GM19397 (cell line): ENCODE measurements around the gene CHIT1.

Experiments used
- ATAC-seq: cut with Tn5 transposase; IDR thresholded peaks from one replicate; pipeline ENCODE4 v1.9.1; 2021; ENCODE audit warnings: mild to moderate bottlenecking, moderate library complexity; ENCODE audit not compliant: unreplicated experiment

Gene CHIT1

GRCh38 chr1:203196371-203196770 lies 33.1 kb downstream of the CHIT1 start:
- ATAC-seq = no peak

DNA sequence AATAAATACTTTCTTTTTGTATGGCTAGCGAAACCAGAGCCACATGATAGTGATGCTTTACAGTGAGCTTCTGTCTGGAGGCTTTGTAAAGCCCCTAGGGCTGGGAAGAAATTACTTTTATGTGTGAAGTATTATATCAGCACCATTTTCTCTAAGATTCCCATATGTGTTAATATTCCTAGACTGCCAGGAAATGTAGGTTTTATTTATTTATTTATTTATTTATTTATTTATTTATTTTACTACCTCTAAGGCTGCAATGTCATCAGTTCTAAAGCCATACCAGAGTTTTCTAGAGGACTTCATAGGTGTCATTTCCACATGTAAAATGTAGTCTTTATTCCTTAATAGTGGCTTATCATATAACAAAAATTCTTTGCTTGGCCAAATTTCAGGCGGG lies 38.5 kb downstream of the CHIT1 start:
- ATAC-seq = no peak

GRCh38 chr1:203189951-203190352 lies 39.5 kb downstream of the CHIT1 start:
- ATAC-seq = no peak

- no peak for ATAC-seq
These were observed 40.7 kb downstream of the CHIT1 start for GRCh38 chr1:203188686-203189232.

DNA sequence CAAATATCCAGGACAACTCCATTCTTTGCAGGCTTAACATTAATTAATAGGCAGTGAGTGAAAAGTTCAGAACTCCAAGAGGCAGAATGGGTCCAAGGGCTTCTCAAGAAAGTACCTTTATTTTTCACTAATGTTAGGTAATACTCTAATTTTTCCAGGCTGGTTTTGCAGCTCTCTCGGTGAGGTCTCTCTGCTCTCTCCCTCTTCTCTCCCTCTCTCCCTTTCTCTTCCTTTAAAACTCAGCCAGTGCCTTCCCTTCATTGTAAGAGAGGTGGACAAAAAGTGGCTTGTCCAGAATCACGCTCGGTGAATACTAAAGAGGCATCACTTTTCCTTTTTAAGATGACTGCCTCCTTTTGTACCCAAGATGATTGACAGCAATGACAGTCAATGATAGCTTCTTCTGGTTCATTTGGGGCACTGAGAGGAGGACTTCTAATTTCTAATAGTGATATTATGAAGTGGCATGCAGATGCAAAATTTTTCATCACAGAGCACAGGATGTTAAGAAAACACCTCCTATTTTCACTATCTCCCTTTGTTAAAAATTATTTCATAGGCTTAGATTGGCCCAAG lies 41.7 kb downstream of the CHIT1 start:
- ATAC-seq = no peak

DNA sequence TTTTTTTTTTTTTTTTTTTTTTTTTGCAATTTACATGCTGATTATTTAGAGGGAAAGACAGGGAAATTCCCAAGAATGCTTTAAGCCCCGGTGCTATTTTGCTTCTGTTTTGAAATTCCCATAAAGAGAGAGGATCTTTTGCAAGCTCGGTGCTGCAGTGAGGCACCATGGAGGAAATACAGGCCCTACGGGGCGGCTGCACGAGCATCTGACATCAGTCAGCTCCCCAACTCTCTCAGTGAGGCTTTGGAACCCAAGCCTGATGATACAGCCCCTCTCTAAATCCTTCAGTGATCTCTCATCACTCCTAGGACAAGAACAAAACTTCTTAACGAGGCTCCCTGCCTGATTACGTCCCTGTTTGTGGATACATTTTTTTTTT lies 42.2 kb downstream of the CHIT1 start:
- no peak for ATAC-seq

GRCh38 chr1:203186446-203187303 lies 42.8 kb downstream of the CHIT1 start, which contains the start of gene CHI3L1:
CHI3L1 (minus strand) TSS chr1:203186704; CDS start chr1:203186623, 81 bp downstream.
- no peak for ATAC-seq

DNA sequence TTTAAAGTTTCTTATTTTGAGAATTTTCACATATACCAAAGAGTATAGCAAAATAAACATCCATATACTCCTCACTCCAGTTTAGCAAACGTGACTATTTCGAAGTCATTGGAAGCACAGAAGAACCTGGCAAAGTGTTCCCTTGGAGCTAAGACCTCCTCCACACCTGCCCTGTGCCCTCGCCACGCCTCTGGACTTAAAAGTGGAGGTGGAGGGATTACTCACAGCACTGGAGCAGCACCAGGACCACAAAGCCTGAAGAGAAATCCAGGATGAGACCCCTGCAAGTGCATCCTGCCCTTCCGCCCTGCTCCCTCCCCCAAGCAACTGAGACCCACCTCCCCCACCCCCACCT lies 43.4 kb downstream of the CHIT1 start:
- no peak for ATAC-seq

DNA sequence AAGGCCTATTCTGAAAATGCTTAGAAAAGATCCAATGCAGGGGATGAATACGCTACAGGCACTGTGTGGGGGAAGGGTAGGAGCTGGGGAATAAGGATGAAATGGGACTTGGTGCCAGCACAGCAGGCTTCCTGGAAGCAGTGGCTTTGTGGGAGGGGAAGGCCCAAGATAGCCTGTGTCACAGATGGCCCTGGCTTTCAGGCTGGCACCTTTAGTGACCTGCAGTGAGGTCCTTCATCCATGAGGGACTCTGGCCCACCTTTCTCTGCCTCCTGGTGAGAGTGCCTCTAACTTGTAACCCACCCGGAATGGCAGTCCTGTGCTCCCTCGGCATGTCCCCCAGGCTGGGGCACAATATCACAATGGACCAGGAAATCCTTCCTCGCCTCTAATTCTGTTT lies 43.9 kb downstream of the CHIT1 start:
- no peak for ATAC-seq

- ATAC-seq = no peak
These were observed 44.4 kb downstream of the CHIT1 start for GRCh38 chr1:203185061-203185461.

DNA sequence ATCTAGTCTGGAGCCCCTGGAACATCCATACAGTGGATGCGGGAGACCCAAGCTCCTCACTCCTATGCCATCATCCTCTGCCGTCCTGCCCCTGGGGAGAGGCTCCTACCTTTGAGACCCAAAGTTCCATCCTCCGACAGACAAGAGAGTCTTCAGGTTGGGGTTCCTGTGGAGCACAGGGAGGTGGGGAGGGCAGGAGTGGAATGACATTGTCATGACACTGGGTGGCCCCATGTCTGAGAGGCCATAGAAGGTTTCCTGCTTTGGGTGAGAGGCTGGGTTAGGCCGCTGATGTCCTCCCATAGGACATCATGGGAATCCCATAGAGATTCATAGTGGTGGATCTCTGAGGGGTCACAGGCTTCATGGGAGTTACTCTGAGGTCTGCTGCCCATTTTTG lies 45.0 kb downstream of the CHIT1 start:
- no peak for ATAC-seq

DNA sequence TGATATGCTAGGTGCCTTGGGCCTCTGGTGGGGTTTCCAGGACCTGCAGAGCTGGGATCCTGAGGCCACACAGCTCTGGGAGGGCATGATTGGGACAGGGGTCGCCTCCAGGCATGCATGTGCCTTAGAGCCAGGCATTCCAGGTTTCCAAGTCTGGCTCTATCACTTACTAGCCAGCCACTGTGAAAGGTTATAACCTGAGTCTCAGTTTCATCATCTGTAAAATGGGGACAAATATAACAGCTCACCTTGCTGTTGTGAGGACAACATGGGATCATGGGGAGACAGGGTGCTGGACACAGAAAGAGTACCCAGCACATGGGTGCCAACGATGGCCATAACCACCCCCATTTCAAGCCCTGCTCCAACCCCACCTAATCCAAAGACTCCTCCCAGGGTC lies 45.6 kb downstream of the CHIT1 start:
- no peak for ATAC-seq

DNA sequence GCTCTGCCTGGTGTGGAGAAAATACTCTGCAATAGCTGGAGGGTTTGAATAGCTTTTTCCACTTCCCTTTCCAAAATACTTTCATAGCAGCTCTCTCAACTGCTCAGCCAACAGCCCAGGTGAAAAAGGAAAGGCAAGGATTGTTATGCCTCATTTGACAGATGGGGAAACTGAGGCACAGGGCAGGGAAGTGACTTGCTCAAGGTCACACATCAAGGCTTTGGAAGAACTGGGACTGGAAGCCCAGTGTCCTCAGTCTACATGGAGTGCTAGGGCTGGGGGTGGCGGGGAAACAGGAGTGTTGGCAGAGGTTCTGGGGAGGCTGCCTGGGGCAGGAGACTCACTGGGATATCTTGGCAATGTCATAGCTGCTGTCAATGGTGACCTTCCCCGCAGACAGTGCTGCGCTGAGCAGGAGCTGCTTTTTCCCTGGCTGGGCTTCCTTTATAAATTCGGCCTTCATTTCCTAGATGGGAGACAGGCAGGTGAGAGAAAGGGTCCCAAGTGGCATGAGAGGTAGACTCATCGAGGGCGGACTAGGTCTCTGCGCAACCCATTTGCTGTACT lies 47.0 kb downstream of the CHIT1 start:
- no peak for ATAC-seq

GRCh38 chr1:203181586-203182386 lies 47.7 kb downstream of the CHIT1 start:
- no peak for ATAC-seq

- no peak for ATAC-seq
These were observed 48.7 kb downstream of the CHIT1 start for GRCh38 chr1:203180611-203181330.

DNA sequence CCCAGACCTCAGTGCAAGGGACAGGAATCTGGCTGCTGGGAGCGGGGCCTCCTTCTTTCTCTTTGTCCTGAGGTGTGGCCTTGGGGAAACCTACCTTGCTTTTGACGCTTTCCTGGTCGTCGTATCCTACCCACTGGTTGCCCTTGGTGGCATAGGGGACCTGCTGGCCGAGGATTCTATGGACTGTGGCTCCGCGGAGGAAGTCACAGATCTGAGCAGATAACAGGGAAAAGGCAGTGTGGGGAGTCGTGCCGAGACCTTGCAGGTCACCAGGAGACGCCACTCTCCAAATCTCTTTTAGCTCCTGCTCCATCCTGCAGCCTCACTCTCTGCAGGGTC lies 49.8 kb downstream of the CHIT1 start:
- no peak for ATAC-seq

DNA sequence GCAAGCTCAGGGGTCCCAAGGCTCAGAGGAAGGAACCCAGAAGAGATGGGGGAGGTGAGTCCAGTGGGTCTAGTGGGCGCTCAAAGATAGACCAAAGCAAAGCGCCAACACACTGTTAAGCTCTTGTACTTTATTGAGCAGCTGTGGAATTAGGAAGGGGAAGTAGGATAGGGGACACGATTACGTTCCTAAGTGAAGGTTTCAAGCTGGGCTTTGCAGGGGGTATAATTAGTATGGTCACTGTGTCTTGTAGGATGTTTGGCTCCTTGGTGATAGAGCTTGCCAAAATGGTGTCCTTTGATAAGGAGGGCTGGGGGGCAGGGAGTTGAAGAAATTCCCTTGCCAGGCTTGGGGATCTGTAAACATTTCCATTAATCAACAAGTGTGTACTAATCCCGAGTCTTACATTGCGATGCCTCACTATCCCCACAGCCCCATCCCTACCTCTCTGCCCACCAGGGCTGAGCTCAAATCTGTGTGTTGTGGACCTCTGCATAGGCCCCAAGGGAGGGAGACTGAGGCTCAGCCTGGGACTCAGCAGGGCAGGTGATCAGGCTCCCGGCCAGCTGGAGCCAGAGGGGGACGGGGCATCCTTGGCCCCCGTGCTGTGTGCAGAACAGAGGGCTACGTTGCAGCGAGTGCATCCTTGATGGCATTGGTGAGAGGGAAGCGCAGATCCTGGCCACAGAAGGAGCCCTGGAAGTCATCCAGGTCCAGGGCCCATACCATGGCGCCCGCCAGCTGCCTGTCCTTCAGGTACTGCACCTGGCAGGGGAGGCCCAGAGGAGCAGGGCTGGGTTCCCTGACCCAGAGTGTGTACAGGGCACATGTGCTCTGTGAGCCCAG lies 50.4 kb downstream of the CHIT1 start:
- ATAC-seq = no peak

GRCh38 chr1:203178083-203178482 lies 51.4 kb downstream of the CHIT1 start:
- no peak for ATAC-seq

DNA sequence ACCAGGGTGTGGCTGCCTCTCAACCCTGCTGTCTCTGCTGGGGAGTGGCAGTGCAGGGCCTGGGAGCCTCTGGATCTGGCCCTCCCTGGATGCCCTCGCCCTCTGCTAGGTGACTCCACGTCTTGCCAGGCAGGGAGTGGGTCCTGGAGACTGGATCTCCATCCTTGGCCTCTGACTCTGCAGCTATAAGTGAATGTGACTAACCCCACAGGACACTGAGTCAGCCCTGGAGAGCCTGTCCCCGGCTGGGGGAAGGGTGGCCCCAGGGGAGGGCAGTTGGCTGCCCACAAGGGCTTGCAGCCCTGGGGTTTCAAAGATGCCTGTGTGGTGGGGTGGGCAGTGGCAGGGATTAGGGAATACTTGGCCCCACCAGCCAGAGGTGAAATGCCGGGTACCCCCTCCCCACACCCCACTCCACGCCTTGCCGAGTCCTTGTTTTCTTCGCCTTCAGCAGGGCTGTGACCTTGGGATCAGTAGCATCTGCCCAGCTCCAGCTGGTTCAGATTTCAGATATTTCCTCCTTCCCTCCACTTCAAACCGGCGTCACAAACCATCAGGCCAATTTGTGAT lies 51.9 kb downstream of the CHIT1 start:
- no peak for ATAC-seq
